Endothelial cell of umbilical vein (primary cell): ENCODE results near the gene MBOAT2. TPM values are rescaled to one million over a fixed set of nuclear protein-coding genes. Genes with fewer than 3 reads are reported as not detected.

Experiments
- BruUV-seq: library from RNA; stranded (reverse); fragments of 400-500 nt; replicated peaks from 2 replicates; lab custom pipeline; 2021; lab: Mats Ljungman, UMichigan
- CTCF ChIA-PET: fragments of 300-600, 350-600 bp; sonication (Branson Sonifier 250); formaldehyde crosslinking; loops from one replicate; lab custom pipeline; 2021; ENCODE audit warnings: antibody characterized with exemption, inconsistent platforms; lab: Charles Lee
- POLR2A ChIA-PET: fragments of 300-600, 350-600 bp; sonication (Branson Sonifier 250); formaldehyde crosslinking; loops from one replicate; lab custom pipeline; 2021; ENCODE audit warnings: antibody characterized with exemption, inconsistent platforms; lab: Charles Lee
- DNase-seq: peaks from one replicate; pipeline ENCODE4 v3.0.0-alpha.2; 2011; ENCODE audit warnings: low read depth, low spot score
- FAIRE-seq: peaks from 2 replicates; lab custom pipeline; 2011; peaks lifted over from hg19 to GRCh38; lab: Jason Lieb, UNC
- H2AFZ ChIP-seq: 2 replicates; pipeline ENCODE4 v1.6.0; 2012; ENCODE audit warnings: low read depth, low read length, control low read depth, inconsistent platforms
- H3K27ac ChIP-seq: 2 replicates; pipeline ENCODE4 v1.5.1; 2011; ENCODE audit warnings: low read depth, mild to moderate bottlenecking, control low read depth, low read length, moderate library complexity; ENCODE audit not compliant: insufficient read depth
- H3K27me3 ChIP-seq, 2 experiments: 2 replicates each; pipeline versions ENCODE4 v1.6.0 to v1.6.1; 2011; ENCODE audit warnings: low read length in 2 of 2, mixed read lengths in 1 of 2; ENCODE audit not compliant: control insufficient read depth in 2 of 2, insufficient read depth in 2 of 2
- H3K36me3 ChIP-seq, 2 experiments: 2 replicates in 1 of 2; 3 replicates in 1 of 2; pipeline ENCODE4 v1.5.1; 2011; ENCODE audit warnings: low read length in 2 of 2, mild to moderate bottlenecking in 1 of 2, moderate library complexity in 1 of 2; ENCODE audit not compliant: control insufficient read depth in 2 of 2, insufficient read depth in 2 of 2; ENCODE audit errors: extremely low read depth in 1 of 2
- H3K4me1 ChIP-seq: 3 replicates; pipeline ENCODE4 v1.5.1; 2011; ENCODE audit warnings: mild to moderate bottlenecking, low read length; ENCODE audit not compliant: control insufficient read depth, insufficient read depth; ENCODE audit errors: extremely low read depth
- H3K4me2 ChIP-seq: 2 replicates; pipeline ENCODE4 v1.6.1; 2011; ENCODE audit warnings: low read length, control low read depth, mixed read lengths; ENCODE audit not compliant: insufficient read depth
- H3K4me3 ChIP-seq, 3 experiments: fragments of 200-600 bp in 1 of 3; sonication (generic), shearing (Covaris generic) in 1 of 3; replicated peaks in 1 of 3; 2 replicates each; pipeline ENCODE4 v1.5.1; 2011 to 2016; ENCODE audit warnings: control low read depth in 3 of 3, low read length in 3 of 3, mild to moderate bottlenecking in 2 of 3, inconsistent platforms in 1 of 3, low read depth in 1 of 3, moderate library complexity in 1 of 3; ENCODE audit not compliant: insufficient read depth in 1 of 3
- H3K79me2 ChIP-seq: 2 replicates; pipeline ENCODE4 v1.6.0; 2012; ENCODE audit warnings: low read length, inconsistent platforms; ENCODE audit not compliant: control insufficient read depth, insufficient read depth
- H3K9ac ChIP-seq: replicated peaks from 2 replicates; pipeline ENCODE3; 2011; ENCODE audit warnings: low read length, control low read depth; ENCODE audit not compliant: insufficient read depth; ENCODE audit errors: extremely low read depth
- H3K9me1 ChIP-seq: replicated peaks from 3 replicates; pipeline ENCODE4 v1.6.0; 2011; ENCODE audit warnings: mild to moderate bottlenecking, low read length; ENCODE audit not compliant: control insufficient read depth, insufficient read depth; ENCODE audit errors: extremely low read depth
- H3K9me3 ChIP-seq: replicated peaks from 2 replicates; pipeline ENCODE4 v1.5.1; 2012; ENCODE audit warnings: low read length, inconsistent platforms; ENCODE audit not compliant: control insufficient read depth, insufficient read depth
- H4K20me1 ChIP-seq: replicated peaks from 2 replicates; pipeline ENCODE3; 2011; ENCODE audit warnings: mild to moderate bottlenecking, low read length; ENCODE audit not compliant: control insufficient read depth, insufficient read depth; ENCODE audit errors: extremely low read depth
- CTCF ChIP-seq, 2 donors: IDR thresholded peaks; 1 replicate in 1 of 2; 2 replicates in 1 of 2; pipeline ENCODE4 v1.5.1; 2011; ENCODE audit warnings: low read length in 2 of 2, mild to moderate bottlenecking in 2 of 2, moderate library complexity in 2 of 2, control low read depth in 1 of 2, inconsistent platforms in 1 of 2, low read depth in 1 of 2; ENCODE audit not compliant: insufficient read depth in 1 of 2; ENCODE audit errors: extremely low read depth in 1 of 2
- EZH2 ChIP-seq: IDR thresholded peaks from 2 replicates; pipeline ENCODE4 v1.6.1; 2012; ENCODE audit warnings: borderline replicate concordance, low read depth, mild to moderate bottlenecking, moderate library complexity, low read length, inconsistent platforms; ENCODE audit not compliant: severe bottlenecking
- FOS ChIP-seq: IDR thresholded peaks from 2 replicates; pipeline ENCODE4 v1.6.1; 2011; ENCODE audit warnings: mild to moderate bottlenecking, low read length, moderate library complexity, borderline replicate concordance; ENCODE audit not compliant: insufficient read depth
- GATA2 ChIP-seq: IDR thresholded peaks from 2 replicates; pipeline ENCODE4 v1.7.0; 2011; ENCODE audit warnings: low read depth, mild to moderate bottlenecking, moderate library complexity, mixed read lengths, low read length; ENCODE audit not compliant: insufficient read length, insufficient read depth
- JUN ChIP-seq: IDR thresholded peaks from 2 replicates; pipeline ENCODE4 v1.6.1; 2011; ENCODE audit warnings: borderline replicate concordance, low read depth; ENCODE audit not compliant: insufficient read length, insufficient read depth
- MAX ChIP-seq: IDR thresholded peaks from 2 replicates; pipeline ENCODE4 v1.6.1; 2011; ENCODE audit not compliant: insufficient read depth, insufficient read length
- MYC ChIP-seq: IDR thresholded peaks from one replicate; pipeline ENCODE4 v1.6.1; 2011; ENCODE audit warnings: mild to moderate bottlenecking, low read depth, low read length
- POLR2A ChIP-seq: IDR thresholded peaks from 2 replicates; pipeline ENCODE4 v1.6.1; 2012; ENCODE audit warnings: low read depth, mild to moderate bottlenecking, control low read depth, low read length
- POLR2AphosphoS5 ChIP-seq: IDR thresholded peaks from 2 replicates; pipeline ENCODE4 v1.6.1; 2012; ENCODE audit warnings: low read depth, mild to moderate bottlenecking, control low read depth, low read length, moderate library complexity; ENCODE audit not compliant: insufficient read depth
- dilution Hi-C: fragments of 300-500 bp; cut with MboI; formaldehyde crosslinking; loops from one replicate; pipeline ENCODE4 v1.15.0; 2019; ENCODE audit warnings: low sequenced_read_pairs; ENCODE audit not compliant: extremely low pct_ligation_motif_present
- intact Hi-C: fragments of 100-400 bp; cut with micrococcal nuclease; formaldehyde crosslinking; loops from one replicate; pipeline ENCODE4 v1.10.0; 2022
- polyA plus RNA-seq, 4 experiments: library from polyadenylated mRNA; depleted of rRNA in 3 of 4; stranded (reverse) in 3 of 4; unstranded in 1 of 4; fragments of >200 nt; gene quantifications; 2 replicates each; pipeline versions ENCODE4 v1.2.1 to v1.2.3, GENCODE V29; 2011 to 2012; ENCODE audit warnings: missing spikeins in 1 of 4
- total RNA-seq: library from RNA; stranded (reverse); gene quantifications from 2 replicates; pipeline ENCODE4 v1.2.3, GENCODE V29; 2021

The MBOAT2 gene
- total and polyA plus RNA-seq, 2 donors (not counting 3 experiments of a cell fraction or from before 2014, with no cell fraction given) = 10.9 to 22.1 TPM

DNA sequence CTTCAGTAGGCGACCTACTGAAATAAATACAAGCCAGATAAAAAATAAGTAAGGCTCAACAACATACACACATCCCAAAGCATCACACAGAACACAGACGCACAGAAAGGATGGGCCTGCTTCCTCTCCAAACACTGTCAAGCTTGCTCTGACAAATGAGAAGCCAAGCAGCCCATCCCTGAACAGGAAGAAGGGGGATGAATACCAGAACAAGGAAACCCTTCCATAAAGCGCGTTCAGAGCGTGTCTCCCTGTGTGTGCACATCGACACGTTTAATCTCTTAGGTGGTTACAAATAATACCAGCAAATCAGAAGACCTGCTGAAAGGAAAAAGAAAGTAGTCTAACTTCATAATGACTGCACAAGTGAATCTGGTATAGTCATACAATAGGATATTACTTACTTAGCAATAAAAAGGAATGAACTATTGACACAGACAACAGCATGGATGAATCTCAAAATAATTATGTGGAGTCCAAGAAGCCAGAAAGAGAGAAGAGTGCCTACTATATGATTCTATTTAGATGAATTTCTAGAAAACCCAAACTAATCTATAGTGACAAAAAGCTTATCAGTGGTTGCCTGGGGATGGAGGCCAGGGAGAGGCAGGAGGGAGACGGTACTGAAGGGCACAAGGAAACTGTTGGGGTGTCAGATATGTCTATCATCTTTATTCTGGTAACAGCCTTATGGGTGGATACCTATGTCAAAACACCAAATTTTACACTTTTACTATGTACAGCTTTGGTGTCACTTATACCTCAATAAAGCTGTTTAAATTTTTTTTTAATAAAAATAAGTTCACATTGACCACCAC lies 26.8 kb downstream of the MBOAT2 start:
- Histone ChIP-seq H3K4me1 (no peaks in the 10 kb centered on the region), H3K4me2 (no peak overlapping the region), H3K27me3 (no peaks in the 10 kb centered on the region), H3K36me3 (no peaks in the 10 kb centered on the region), H3K9me1 (no peaks in the 10 kb centered on the region), H3K4me3 (no peak overlapping the region), H3K9me3 (no peaks in the 10 kb centered on the region), H3K9ac (no peak overlapping the region), H3K79me2 (no peaks in the 10 kb centered on the region), H3K27ac (no peak overlapping the region), H4K20me1 (no peaks in the 10 kb centered on the region), H2AFZ (peak overlapping the region; percentile 56)
- ChIA-PET POLR2A (no interaction called here), CTCF (interaction anchor here (1.0 to 1.2 kb wide), 3 partner anchors 12 to 113 kb away, joined by 3 to 4 read pairs (median 4); no protein-coding TSS in a partner anchor)
- TF ChIP-seq POLR2AphosphoS5 (no peak), CTCF (IDR thresholded peaks at IDR 0.05; ENCODE audit: extremely low read depth in 1 of 2, insufficient read depth in 1 of 2, low read depth in 1 of 2, low read length in 2 of 2) (no peak), GATA2 (no peak), EZH2 (no peak), POLR2A (no peak), FOS (no peak), MYC (no peak), MAX (no peak), JUN (no peak)
- intact Hi-C loops = no loop called here
- BruUV-seq = no TSS peak
- peak; percentile 10 for DNase-seq
- dilution Hi-C loops = no loop called here
- FAIRE-seq = no peak
